Muscle of leg (tissue), 11 donors: ENCODE results near the gene DISP3. TPM values are rescaled to one million over a fixed set of nuclear protein-coding genes. Genes with fewer than 3 reads are reported as not detected.
"Not testable (repeated sequence)": the region's sequence is repeated elsewhere in the genome, so short reads cannot be mapped to it uniquely, and the experiment has no call there.

Experiments used
- DNase-seq: peaks from one replicate; pipeline ENCODE4 v3.0.0; 2013
- H3K27ac ChIP-seq: one replicate; pipeline ENCODE4 v1.5.1; 2013; ENCODE audit warnings: mild to moderate bottlenecking, low read length, control low read depth
- H3K27me3 ChIP-seq: one replicate; pipeline ENCODE4 v1.6.1; 2013; ENCODE audit warnings: low read length; ENCODE audit not compliant: control insufficient read depth, insufficient read depth
- H3K36me3 ChIP-seq: one replicate; pipeline ENCODE4 v1.6.1; 2013; ENCODE audit warnings: low read length; ENCODE audit not compliant: control insufficient read depth, insufficient read depth
- H3K4me1 ChIP-seq: one replicate; pipeline ENCODE4 v1.6.1; 2013; ENCODE audit warnings: low read length; ENCODE audit not compliant: control insufficient read depth, insufficient read depth
- H3K4me3 ChIP-seq: one replicate; pipeline ENCODE4 v1.5.1; 2013; ENCODE audit warnings: low read length, control low read depth
- H3K9me3 ChIP-seq: replicated peaks from 2 replicates; pipeline ENCODE4 v1.6.1; 2013; ENCODE audit warnings: low read depth, low read length; ENCODE audit not compliant: control insufficient read depth
- WGBS: methylation state at CpG from one replicate; pipeline ENCODE4 v1.1.5; 2013; ENCODE audit warnings: missing lambda C conversion rate; ENCODE audit not compliant: insufficient coverage; 5-methylcytosine and 5-hydroxymethylcytosine counted together
- polyA plus RNA-seq, 8 donors: library from polyadenylated mRNA; unstranded; fragments of 120-200 nt; gene quantifications; one replicate each; pipeline versions ENCODE4 v1.2.1 to v1.2.3, GENCODE V29; 2013; ENCODE audit warnings: inconsistent platforms in 1 of 8, low replicate concordance in 1 of 8; ENCODE audit not compliant: insufficient read length in 8 of 8, insufficient read depth in 1 of 8
- total RNA-seq: library from RNA; stranded (reverse); fragments of 120-200 nt; gene quantifications from one replicate; pipeline ENCODE4 v1.2.4, GENCODE V29; 2013

Gene DISP3
- total and polyA plus RNA-seq, 9 donors = 0.09 to 0.58 (median 0.18) TPM

DNA sequence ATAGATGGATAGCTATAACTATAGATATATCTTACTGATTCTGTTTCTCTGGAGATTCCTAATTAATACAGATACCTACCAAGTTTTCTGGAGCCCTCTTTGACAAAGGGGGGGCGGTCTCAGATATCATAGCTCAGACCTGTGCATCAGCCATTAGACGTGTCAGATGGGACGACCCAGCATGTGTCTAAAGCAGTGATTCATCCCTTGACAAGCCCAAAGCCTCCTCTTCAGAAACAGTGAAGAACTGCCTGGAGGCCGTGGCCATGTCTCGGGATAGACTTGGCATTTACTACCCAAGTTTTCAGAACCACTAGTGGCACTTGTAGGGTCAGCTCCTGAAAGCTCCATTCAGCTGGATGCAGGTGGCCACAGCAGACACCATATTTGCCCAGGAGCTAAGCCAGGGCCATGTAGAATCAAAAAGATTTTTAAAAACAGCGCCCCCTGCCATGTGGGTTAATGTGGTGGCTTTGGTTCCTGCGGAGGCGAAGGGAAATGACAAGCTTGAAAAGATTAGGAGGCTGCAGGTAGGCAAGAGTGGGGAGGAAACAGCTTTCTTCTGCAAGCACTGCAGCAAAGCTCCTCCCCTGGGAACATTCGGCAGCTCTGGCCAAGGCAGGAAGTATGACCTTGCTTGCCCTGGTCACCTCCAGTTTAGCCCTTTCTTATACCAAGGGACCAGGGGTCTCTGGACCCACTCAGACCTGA lies 93.1 kb downstream of the DISP3 start:
- Histone ChIP-seq H3K27me3 (peaks cover 3% of the 10 kb centered on the region), H3K4me1 (no peaks in the 10 kb centered on the region), H3K36me3 (no peaks in the 10 kb centered on the region), H3K27ac (no peak overlapping the region), H3K9me3 (no peaks in the 10 kb centered on the region), H3K4me3 (no peak overlapping the region)
- 49% methylated on average over 9 of the region's 9 CpGs for WGBS
- no peak for DNase-seq

DNA sequence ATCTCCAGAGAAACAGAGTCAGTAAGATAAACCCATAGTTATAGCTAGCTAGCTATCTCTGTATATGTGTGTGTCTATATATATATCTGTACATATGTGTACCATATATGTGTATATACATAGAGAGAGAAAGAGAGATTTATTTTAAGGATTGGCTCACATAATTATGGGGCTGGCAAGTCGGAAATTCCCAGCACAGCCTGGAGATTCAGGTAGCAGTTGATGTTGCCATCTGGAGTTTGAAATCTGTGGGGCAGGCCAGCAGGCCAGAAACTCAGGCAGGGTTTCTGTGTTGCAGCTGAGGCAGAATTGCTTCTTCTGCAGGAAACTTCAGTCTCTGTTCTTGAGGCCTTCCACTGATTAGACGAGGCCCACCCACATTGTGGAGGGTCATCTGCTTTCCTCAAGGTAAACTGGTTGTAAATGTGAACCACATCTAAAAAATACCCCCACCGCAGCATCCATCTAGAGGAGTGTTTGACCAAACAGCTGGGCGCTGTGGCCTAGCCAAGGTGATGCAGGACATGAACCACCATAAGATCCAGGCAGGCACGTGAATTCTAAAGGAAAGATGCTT lies 94.2 kb downstream of the DISP3 start:
- 85% methylated on average over 3 of the region's 5 CpGs for WGBS
- H3K27ac ChIP-seq = no peak overlapping the region

DNA sequence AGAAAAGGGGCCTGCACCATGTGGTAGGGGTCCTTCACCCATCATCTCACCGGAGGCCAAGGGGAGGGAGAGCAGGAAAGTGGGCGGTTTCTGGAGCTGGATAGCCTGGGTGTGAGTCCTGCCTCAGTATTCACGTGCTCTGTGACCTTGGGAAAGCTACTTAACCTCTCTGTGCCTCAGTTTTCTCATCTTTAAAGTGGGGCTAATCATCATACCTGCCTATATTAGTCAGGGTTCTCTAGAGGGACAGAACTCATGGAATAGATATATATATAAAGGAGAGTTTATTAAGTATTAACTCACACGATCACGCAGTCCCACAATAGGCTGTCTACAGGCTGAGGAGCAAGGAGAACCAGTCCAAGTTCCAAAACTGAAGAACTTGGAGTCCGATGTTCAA lies 96.6 kb downstream of the DISP3 start:
- Histone ChIP-seq H3K27me3 (peaks cover 10% of the 10 kb centered on the region), H3K27ac (no peak overlapping the region), H3K4me3 (no peak overlapping the region), H3K4me1 (no peaks in the 10 kb centered on the region), H3K9me3 (no peaks in the 10 kb centered on the region), H3K36me3 (no peaks in the 10 kb centered on the region)
- WGBS = 94% methylated on average over 3 of the region's 6 CpGs
- DNase-seq = no peak

More for the DNA sequence above, 94.2 kb downstream of the DISP3 start:
- Histone ChIP-seq H3K27me3 (peaks cover 3% of the 10 kb centered on the region), H3K9me3 (no peaks in the 10 kb centered on the region), H3K4me3 (no peak overlapping the region), H3K36me3 (no peaks in the 10 kb centered on the region), H3K4me1 (no peaks in the 10 kb centered on the region)
- no peak for DNase-seq

DNA sequence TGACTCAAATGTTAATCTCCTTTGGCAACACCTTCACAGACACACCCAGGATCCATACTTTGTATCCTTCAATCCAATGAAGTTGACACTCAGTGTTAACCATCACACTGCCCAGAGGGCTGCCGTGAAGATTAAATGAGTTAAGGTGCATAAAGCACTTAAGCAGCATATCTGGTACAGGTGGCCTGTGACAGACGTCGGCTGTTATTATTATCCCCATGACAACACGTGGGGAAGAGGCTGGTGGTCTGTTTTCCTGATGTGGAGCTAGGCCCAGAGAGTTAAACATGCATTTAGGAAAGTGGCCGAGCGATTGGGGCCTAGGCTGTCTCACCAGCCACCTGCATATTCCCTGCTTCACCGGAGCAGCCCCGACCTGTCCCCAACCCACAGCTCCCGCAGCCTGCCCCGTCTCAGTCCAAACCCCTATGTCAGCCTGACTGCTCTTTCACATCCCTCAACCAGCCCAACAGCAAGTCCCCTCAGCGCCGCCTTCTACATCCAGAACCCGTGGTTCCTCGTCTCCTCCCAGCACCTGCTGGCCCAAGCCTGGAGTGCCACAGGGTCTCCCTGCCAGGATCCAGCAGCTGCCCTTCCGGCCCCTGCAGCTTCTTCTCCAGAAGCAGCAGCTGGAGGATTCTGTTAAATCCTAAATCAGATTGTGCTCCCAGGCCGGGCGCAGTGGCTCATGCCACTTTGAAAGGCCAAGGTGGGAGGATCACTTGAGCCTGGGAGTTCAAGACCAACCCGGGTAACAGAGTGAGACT lies 97.3 kb downstream of the DISP3 start:
- no peaks in the 10 kb centered on the region for H3K36me3 ChIP-seq
- H3K27ac ChIP-seq = no peak overlapping the region
- no peak for DNase-seq
- no peak overlapping the region for H3K4me3 ChIP-seq
- 69% methylated on average over 17 of the region's 18 CpGs for WGBS
- no peaks in the 10 kb centered on the region for H3K4me1 ChIP-seq
- H3K27me3 ChIP-seq = peaks cover 10% of the 10 kb centered on the region
- no peaks in the 10 kb centered on the region for H3K9me3 ChIP-seq

DNA sequence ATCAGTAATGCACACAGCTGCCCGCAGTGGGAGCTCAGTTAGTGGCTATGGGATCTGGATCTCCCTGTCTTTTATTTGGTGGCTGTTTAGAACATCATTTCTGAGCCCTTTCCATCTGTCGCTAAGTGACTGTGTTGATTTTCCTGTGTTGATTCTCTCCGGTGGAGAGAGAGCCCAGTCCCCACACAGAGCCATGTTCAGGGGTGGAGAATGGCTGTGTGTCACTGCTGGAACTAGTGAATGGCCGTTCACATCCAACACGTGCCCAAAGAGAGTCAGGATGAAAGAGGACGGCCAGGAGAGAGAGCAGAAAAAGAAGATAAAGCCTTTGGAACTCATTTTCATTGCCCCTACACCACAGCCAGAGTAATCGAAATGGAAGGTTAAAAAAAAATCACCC lies 99.0 kb downstream of the DISP3 start:
- peaks cover 10% of the 10 kb centered on the region for H3K27me3 ChIP-seq
- WGBS = 50% methylated on average over 2 of the region's 7 CpGs

DNA sequence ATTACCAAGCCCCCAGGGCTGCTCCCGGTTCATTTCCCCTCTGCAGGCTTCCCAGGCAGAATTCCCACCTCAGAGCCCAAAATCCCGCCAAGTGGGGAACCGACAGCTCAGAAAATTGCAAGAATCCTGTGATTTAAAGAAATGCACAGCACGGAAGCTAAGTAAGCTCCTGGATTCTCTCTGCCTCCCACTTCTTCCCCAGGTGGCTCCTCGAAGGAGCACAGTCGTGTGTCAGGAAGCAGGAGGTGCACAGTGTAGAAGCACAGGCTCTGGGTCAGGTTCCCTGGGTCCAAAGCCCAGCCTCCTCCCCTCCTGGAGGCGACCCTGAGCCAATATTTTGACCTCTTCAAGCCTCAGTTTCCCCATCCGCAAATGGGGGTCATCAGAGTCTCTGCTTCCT lies 100.6 kb downstream of the DISP3 start:
- 54% methylated on average over 4 of the region's 8 CpGs for WGBS
- H3K36me3 ChIP-seq = no peaks in the 10 kb centered on the region
- H3K4me3 ChIP-seq = no peak overlapping the region
- H3K4me1 ChIP-seq = no peaks in the 10 kb centered on the region
- DNase-seq = no peak
- peaks cover 8% of the 10 kb centered on the region for H3K27me3 ChIP-seq
- H3K27ac ChIP-seq = no peak overlapping the region
- H3K9me3 ChIP-seq = no peaks in the 10 kb centered on the region

More for the DNA sequence above, 99.0 kb downstream of the DISP3 start:
- Histone ChIP-seq H3K4me3 (no peak overlapping the region), H3K9me3 (no peaks in the 10 kb centered on the region), H3K27ac (no peak overlapping the region), H3K4me1 (no peaks in the 10 kb centered on the region), H3K36me3 (no peaks in the 10 kb centered on the region)
- DNase-seq = no peak

DNA sequence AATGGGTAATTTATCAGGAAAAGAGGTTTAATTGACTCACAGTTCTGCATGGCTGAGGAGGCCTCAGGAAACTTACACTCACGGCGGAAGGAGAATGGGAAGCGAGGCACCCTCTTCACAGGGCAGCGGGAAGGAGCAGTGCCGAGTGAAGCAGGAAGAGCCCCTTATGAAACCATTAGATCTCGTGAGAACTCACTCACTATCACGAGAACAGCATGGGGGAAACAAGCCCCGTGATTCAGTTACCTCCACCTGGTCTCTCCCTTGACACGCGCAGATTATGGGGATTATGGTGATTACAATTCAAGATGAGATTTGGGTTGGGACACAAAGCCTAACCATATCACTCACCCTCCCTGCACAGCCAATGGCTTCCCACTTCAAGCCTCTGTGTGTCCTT lies 101.1 kb downstream of the DISP3 start:
- H3K9me3 ChIP-seq, H3K4me1 ChIP-seq, H3K4me3 ChIP-seq, H3K36me3 ChIP-seq, H3K27me3 ChIP-seq, H3K27ac ChIP-seq, DNase-seq: not testable (repeated sequence)
- WGBS = 59% methylated on average over 3 of the region's 10 CpGs

DNA sequence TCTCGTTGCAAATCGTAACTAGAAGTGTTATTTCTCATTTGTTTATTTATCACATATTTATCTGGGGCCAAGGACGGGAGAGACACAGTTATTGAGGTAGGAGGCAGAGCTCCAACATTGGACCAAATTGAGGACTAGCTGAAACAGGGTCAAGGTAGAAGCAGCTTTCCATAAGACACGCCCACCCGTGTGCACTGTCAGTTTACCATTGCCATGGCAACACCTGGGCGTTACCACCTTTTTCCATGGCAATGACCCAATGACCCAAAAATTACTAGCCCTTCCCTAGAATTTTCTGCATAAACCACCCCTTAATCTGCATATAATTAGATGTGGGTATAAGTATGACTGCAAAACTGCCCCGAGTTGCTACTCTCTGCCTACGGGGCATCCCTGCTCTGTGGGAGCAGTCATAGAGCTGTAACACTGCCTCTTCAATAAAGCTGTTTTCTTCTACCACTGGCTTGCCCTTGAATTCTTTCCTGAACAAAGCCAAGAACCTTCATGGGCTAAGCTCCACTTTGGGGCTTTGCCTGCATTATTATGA lies 102.6 kb downstream of the DISP3 start:
- WGBS = 65% methylated on average over 3 of the region's 8 CpGs
- Histone ChIP-seq H3K36me3 (no peaks in the 10 kb centered on the region), H3K27me3 (peaks cover 12% of the 10 kb centered on the region), H3K4me1 (no peaks in the 10 kb centered on the region), H3K9me3 (no peaks in the 10 kb centered on the region), H3K4me3 (no peak overlapping the region), H3K27ac (no peak overlapping the region)
- DNase-seq = no peak

DNA sequence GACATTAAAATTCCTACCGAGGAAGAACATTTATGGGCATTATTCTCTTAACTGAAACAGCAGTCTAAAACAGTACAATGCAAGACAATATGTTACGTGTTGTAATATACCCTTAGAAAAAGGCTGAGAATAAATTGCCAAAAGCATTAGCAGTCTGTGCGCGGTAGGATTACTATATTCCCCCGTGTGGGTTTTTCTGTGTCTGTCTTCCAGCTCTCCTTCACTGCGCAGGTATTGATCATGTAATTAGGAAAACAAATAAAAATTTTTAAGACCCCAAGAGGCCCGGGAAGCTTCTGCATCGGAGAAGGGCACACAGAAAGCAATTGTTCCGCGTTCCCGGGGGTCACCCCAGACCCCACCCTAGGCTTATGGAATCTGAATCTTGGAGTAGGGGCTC lies 106.4 kb downstream of the DISP3 start:
- Histone ChIP-seq H3K4me3 (no peak overlapping the region), H3K27me3 (peaks cover 9% of the 10 kb centered on the region), H3K36me3 (no peaks in the 10 kb centered on the region), H3K27ac (no peak overlapping the region), H3K4me1 (no peaks in the 10 kb centered on the region), H3K9me3 (no peaks in the 10 kb centered on the region)
- 75% methylated on average over 8 of the region's 11 CpGs for WGBS
- DNase-seq = no peak
